ENCODE measurements around the gene NOTCH1.

Gene NOTCH1

GRCh38 chr9:136501686-136502085, 44.2 kb downstream of the NOTCH1 start:
- no peak for DNase-seq (ENCODE audit: low read depth in 2 of 2)

DNA sequence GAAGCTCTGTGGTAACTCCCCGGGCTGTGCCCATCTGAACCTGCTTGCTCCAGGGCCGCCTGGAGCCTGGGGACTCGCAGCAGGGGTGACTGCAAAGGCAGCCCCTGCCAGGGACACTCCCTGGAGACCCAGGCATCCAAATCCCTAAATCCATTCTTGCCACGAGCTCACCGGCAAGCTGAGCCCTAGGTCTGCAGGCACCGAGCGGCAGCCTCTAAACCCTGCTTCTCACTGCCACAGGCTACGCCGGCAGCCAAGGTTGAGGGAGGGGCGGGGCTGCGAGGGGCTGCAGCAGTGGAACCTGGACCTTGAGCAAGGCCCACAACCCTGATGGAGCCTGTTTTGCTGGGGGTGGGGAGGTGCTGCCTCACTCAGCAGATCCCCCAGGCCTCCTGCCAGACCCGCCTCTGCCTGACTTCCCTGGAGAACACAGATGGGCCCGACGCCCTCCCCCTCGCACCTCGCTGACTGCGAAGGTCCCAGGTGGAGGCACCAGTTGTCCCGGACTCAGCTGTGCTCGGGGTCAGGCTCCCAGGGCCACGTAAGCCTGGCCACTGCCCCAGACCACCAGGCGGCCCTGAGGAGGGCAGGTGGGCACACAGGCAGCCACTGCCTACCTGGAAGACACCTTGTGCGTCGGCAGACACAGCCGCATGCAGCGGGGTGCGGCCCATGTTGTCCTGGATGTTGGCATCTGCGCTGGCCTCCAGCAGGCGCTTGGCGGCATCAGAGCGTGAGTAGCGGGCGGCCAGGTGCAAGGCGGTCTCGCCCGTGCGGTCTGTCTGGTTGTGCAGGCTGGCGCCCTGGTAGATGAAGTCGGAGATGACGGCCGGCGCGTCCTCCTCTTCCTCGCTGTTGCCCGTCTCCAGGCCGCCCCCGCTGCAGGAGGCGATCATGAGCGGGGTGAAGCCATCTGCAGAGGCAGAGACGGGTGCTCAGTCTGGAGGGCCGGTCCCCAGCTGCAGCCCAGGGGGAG, 45.6 kb downstream of the NOTCH1 start:
- DNase-seq (ENCODE audit: low read depth in 2 of 2) = no peak

DNA sequence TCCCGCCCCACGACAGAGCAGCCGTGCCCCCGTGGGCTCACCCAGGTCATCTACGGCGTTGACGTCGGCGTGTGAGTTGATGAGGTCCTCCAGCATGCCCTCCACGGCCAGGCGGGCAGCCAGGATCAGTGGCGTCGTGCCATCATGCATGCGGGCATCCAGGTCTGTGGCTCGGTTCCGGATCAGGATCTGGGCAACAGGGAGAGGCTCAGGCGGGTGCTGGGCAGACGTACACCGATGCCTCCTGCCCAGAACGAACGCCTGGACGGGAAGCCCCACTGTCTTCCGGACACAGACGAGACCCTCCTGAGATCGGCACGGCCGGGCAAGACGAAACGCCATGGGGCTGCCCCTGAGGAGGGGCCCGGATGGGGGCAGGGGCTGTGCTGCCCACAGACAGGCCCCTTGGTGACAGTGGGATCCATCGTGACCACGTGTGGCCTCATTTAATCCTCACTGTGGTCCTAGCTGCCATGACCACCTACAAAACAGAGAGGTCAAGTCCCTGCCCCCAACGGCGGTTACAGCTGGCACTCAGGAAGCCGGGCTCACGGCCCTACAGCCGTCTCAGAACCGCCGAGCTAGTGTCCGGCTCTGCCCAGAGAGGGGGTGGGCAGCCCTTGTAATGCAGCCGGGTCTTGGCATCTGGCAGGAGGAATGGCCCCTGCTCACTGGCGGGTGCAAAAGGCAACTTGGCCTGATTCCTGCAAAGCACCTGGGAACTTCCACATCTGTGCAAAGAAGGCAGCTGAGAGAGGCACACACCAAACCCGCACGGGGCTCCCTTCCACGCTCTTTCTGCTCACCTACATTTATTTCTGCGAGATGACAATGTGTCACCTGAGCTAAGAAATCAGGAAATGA, 46.5 kb downstream of the NOTCH1 start:
- DNase-seq (ENCODE audit: low read depth in 2 of 2) = no peak

DNA sequence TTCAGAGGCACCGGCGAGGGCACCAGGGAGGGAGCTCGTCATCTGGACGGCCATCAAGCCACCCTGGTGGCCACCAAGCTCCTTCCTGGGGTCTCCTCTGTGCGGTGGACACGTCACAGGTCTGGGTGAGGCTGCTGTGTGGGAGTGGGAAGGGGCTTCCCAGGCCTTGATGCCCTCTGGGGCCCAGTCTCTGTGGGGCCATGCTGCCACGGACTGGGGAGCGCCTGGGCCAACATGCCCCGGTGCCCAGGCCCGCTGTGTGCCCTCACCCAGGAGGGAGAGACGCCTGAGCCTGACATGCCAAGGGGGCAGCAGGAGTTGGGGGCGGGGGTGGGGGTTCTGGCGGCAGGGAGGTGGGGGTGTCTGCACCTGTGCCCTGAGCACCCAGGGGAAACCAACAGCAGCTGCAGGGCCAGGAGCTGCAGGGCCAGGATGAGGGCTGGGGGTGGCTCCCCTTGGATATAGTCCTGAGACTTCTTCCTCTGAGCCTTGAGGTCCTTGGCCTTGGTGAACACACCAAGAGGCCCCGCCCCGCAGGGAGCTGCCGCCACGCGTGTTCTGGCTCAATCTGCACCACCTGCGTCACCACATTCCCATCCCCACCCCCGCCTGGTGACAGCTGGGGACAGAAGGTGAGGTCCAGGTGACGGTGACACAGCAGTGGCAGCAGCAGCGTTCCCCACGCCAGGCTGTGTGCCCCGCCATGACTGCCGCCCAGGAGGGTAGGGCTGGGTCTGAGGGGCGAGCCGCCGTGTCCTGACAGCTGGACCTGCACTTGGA, 47.7 kb downstream of the NOTCH1 start:
- no peak for DNase-seq (ENCODE audit: low read depth in 2 of 2)

GRCh38 chr9:136496801-136497620, 48.8 kb downstream of the NOTCH1 start:
- DNase-seq (ENCODE audit: low read depth in 2 of 2) = no peak

DNA sequence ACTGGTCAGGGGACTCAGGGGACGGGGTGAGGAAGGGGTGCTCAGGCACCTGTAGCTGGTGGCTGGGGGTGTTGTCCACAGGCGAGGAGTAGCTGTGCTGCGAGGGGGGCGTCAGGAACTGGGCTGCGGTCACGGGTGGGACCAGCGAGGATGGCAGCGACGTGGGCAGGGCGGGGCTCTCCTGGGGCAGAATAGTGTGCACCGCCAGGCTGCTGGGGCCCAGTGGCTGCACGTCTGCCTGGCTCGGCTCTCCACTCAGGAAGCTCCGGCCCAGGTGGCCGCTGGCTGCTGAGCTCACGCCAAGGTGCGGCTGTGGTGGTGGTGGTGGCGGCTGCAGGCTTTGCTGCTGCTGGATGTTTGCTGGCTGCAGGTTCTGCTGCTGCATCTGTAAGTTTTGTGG, 49.7 kb downstream of the NOTCH1 start:
- no peak for DNase-seq (ENCODE audit: low read depth in 2 of 2)

DNA sequence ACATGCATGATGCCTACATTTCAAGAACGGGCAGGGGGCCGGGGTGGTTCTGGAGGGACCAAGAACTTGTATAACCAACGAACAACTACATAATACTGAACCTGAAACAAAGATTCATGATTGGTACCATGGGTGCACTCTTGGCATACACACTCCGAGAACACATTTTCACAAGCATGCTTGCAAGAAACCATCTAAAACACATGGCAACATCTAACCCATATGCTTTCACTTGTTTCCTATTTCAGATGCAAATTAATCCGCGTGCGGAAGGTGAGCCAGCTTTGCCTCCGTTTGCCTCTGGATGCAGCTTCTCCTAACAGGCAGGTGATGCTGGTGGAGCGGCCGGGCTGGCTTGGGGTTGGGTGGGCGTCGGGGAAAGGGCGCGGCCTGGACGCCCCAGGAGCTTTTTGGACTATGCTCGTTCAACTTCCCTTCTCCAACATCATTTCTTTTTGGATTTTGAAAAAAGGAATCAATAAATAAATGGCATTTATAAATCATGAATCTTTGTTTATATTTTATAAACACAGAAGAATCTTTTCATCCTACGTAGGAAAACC, 50.5 kb downstream of the NOTCH1 start:
- no peak for DNase-seq (ENCODE audit: low read depth in 2 of 2)

DNA sequence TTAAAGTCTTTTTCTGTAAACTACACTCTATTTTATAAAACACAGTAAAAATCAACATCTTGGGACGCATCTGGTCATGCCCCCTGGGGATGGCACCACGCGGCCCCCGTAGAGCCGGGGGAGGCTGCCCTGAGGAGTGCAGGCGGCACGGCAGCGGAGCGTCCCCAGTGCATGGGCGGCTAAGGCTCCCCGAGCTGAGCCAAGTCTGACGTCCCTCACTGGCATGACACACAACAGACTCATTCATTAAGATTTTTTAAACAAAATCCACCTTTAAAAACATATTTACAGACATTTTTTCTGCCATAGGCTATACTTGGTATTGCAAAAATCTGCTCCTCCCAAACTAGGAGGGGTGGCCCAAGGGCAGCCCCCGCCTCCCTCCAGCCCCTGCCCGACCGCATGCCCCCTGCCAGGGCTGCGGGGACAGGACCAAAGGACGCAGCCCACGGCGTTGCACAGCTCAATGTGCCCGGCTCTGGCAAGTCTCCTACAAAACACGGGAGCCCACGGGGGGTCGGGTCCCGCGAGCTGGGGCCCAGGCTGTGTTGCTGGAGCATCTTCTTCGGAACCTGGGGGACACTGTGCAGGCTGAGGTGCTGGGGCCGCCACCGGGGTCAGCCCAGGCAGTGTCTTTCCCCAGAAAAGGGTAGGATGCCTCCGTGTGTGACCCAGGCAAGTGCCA, 51.2 kb downstream of the NOTCH1 start:
- no peak for DNase-seq (ENCODE audit: low read depth in 2 of 2)

DNA sequence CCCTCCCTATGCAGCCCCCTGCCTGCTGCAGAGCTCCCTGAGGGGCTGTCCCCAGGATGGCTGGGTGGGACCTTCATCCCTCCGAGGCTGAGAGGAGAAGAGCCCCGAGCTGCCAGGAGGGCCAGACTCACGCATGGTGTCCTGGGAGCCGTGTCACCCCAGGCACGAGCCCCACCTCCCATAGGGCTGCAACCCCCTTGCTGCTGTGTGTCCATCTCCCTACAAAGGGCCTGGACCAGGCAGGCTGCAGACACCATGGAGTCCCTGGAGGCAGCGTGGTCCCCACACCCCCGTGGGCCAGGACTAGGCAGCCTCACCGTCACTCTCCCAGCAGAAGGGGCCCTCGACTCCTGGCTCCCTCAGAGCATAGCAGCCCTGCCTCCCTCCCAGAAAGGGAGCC, 51.8 kb downstream of the NOTCH1 start:
- no peak for DNase-seq (ENCODE audit: low read depth in 2 of 2)

- DNase-seq (ENCODE audit: low read depth in 2 of 2) = no peak
Observed at GRCh38 chr9:136493567-136493971, 52.3 kb downstream of the NOTCH1 start.

DNA sequence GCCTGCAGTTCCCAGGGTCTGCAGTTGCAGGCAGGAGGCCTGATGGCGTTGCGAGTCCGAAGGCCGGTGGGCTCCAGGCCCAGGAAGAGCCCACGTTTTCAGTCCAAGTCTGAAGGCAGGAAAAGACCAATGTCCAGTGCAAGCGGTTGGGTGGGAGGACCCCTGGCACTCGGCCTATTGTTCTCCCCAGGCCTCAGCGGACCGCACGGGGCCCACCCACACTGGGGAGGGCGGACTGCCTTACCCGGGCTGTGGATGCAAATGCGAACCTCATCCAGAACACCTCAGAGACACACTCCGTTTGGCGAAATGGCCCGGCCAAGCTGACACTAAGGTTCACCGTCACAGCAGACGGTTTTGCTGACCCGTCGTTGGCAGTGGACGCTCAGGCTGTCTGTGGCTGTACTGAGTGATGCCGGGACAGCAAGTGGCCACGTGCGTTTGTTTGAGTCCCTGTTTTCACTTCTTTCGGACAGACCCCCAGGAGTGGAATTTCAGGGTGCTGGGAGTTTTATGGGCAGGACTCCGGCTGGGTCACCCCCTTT, 52.8 kb downstream of the NOTCH1 start:
- DNase-seq (ENCODE audit: low read depth in 2 of 2) = no peak

GRCh38 chr9:136489731-136490130, 56.1 kb downstream of the NOTCH1 start:
- no peak for DNase-seq (ENCODE audit: low read depth in 2 of 2)

DNA sequence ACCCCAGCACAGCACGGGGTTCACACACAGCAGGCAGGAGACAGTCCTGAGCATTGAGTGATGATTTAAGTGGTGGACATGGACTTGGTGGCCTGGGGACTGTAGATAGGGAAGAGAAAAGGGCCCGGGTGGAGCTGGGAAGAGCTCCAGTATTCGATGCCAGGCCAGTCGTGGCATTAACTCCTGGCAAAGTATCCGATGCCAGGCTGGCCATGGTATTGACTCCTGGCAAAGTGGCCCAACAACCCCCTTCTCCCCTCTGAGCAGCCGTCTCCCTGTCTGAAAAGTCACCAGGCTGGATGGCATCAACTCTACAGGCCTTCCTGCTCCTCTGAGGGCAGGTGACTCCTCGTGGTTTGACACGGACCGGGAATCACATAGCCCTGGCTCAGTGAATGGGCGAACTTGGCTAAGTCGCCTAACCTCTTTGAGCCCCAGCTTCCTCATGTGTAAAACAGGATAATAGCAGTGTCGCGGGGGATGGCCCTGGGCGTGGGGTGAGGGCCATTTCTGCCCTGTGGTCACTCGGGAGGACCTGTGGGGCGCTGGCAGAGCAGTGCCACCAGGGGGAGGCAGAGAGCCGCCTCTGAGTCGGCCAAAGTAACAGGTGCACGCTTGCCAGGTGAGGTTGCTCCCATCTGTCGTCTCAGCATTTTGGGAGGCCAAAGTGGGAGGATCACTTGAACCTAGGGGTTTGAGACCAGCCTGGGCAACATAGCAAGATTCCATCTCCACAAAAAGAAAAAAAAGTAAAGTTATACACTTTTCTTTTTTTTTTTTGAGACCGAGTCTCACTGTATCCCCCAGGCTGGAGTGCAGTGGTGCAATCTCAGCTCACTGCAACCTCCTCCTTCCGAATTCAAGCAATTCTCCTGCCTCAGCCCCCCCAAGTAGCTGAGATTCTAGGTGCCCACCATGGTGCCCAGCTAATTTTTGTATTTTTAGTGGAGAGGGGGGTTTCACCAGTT, 57.3 kb downstream of the NOTCH1 start:
- DNase-seq (ENCODE audit: low read depth in 2 of 2) = peak; percentile 46 to 67

GRCh38 chr9:136487672-136488071, 58.2 kb downstream of the NOTCH1 start:
- no peak for DNase-seq (ENCODE audit: low read depth in 2 of 2)

GRCh38 chr9:136486823-136487620, 58.8 kb downstream of the NOTCH1 start:
- no peak for DNase-seq (ENCODE audit: low read depth in 2 of 2)

GRCh38 chr9:136486131-136486530, 59.7 kb downstream of the NOTCH1 start:
- no peak for DNase-seq (ENCODE audit: low read depth in 2 of 2)

Data from stimulated activated CD4-positive, alpha-beta T cell treated with anti-CD3 and anti-CD28 coated beads, Interleukin-12 subunit alpha, Interleukin-12 subunit beta, amount 100 ng/mL, for 24 hours (primary cell).